Aorta (tissue), 5 donors: ENCODE data around the gene SUB1. TPM values are rescaled to one million over a fixed set of nuclear protein-coding genes. Genes with fewer than 3 reads are reported as not detected.

ENCODE experiments used
- ATAC-seq: fragments of 200-7000 bp; cut with Tn5 transposase; one replicate; pipeline ENCODE4 v1.9.1; 2022; ENCODE audit warnings: moderate library complexity; ENCODE audit not compliant: low FRiP score
- DNase-seq, 2 donors: peaks; one replicate each; pipeline ENCODE4 v3.0.0-alpha.2; 2020
- H3K27ac ChIP-seq, 2 donors: one replicate each; pipeline ENCODE4 v1.5.1; 2013; ENCODE audit warnings: low read length in 2 of 2, mild to moderate bottlenecking in 2 of 2, moderate library complexity in 2 of 2, control low read depth in 1 of 2, inconsistent platforms in 1 of 2, low read depth in 1 of 2
- H3K27me3 ChIP-seq, 2 donors: one replicate each; pipeline ENCODE4 v1.6.1; 2013; ENCODE audit warnings: control low read depth in 1 of 2, low read length in 1 of 2, mild to moderate bottlenecking in 1 of 2, moderate library complexity in 1 of 2; ENCODE audit not compliant: insufficient read depth in 2 of 2, control insufficient read depth in 1 of 2
- H3K36me3 ChIP-seq, 2 donors: one replicate each; pipeline ENCODE4 v1.6.1; 2013; ENCODE audit warnings: control low read depth in 1 of 2, low read length in 1 of 2, mild to moderate bottlenecking in 1 of 2; ENCODE audit not compliant: insufficient read depth in 2 of 2, control insufficient read depth in 1 of 2
- H3K4me1 ChIP-seq, 2 donors: one replicate each; pipeline ENCODE4 v1.6.1; 2013; ENCODE audit warnings: low read length in 2 of 2, control low read depth in 1 of 2, mild to moderate bottlenecking in 1 of 2, moderate library complexity in 1 of 2; ENCODE audit not compliant: insufficient read depth in 2 of 2, control insufficient read depth in 1 of 2
- H3K4me3 ChIP-seq, 2 donors: one replicate each; pipeline ENCODE4 v1.5.1; 2013; ENCODE audit warnings: low read length in 2 of 2, control low read depth in 1 of 2, mild to moderate bottlenecking in 1 of 2
- H3K9me3 ChIP-seq: one replicate; pipeline ENCODE4 v1.6.1; 2013; ENCODE audit warnings: mild to moderate bottlenecking, low read length; ENCODE audit not compliant: control insufficient read depth
- WGBS, 2 donors: extraction: QIAGEN DNeasy Blood & Tissue Kit; methylation state at CpG; one replicate each; pipeline ENCODE4 v1.1.7; 2013; 5-methylcytosine and 5-hydroxymethylcytosine counted together
- intact Hi-C, 2 donors: fragments of 100-400 bp; cut with DNase I; formaldehyde crosslinking; loops; one replicate each; pipeline versions ENCODE4 v1.14.2 to v1.15.0; 2022
- polyA plus RNA-seq, 2 donors: library from polyadenylated mRNA; stranded (reverse); fragments of 200-250 nt; gene quantifications; one replicate each; pipeline ENCODE4 v1.2.3, GENCODE V29; 2013
- total RNA-seq, 2 donors: library from RNA; stranded (reverse); fragmentation: NEBNext Ultra II Directional; extraction: Animal tissue kit (Norgen Biotek cat#: 25700); gene quantifications; one replicate each; pipeline ENCODE4 v1.2.1, GENCODE V29; 2021
- donor health status: healthy with polysubstance abuse.
- donor health status: Bipolar disorder and iron deficiency.
- donor health status: DM: no; HTN: no; CAD: no.
- donor health status: DM: no; HTN: no; CAD: no.
- donor health status: DM: yes; HTN: yes; CAD: no.

The SUB1 gene
- total and polyA plus RNA-seq, 4 donors, result 121 to 283 (median 182) TPM

DNA sequence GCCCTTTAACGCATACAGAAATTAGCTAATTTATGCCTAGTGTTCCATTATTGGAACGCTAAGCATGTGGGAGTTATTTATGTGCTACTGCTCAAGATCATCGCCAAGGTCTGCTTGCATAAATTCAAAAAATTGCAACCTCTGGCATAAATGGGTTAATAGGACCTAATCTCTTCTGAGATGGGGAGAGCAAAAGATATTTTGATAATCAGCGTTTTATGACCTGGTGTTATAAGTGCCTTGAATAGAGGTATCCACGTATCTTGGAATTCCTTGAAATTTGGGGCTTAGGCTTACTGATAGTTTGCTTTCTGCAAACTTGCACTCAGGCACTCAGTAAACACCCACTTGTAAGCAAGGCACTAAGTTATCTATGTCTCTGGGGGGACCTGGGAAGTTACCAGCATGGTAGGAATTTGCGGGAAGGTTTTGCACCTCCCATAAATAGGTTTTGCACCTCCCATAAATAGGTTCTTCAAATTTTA lies 1.8 kb downstream of the SUB1 start:
- Histone ChIP-seq H3K27ac (no peak overlapping the region), H3K4me1 (no peaks in the 10 kb centered on the region)
- intact Hi-C loops, result no loop called here

DNA sequence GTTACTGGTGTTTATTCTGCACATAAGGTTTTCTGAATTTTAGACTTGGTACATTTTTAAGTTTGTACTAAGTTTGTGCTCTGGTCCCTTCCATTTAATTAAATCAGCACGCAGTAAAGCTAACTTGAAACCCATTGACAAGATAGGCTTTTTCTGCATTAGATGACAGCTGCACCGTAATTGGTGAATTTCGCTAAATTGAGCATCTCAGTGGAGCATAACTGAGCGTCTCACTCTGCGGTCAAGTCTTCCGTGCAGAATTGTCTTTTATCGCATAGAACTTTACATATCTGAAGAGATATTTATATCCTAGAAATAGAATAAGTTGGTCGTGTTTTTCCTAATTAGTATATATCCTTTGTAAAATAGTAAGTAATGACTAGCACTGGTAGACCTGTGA lies 4.1 kb downstream of the SUB1 start:
- intact Hi-C loops, result no loop called here
- Histone ChIP-seq H3K4me1 (no peaks in the 10 kb centered on the region), H3K36me3 (no peaks in the 10 kb centered on the region), H3K27me3 (no peaks in the 10 kb centered on the region), H3K9me3 (no peaks in the 10 kb centered on the region), H3K4me3 (no peak overlapping the region), H3K27ac (no peak overlapping the region)
- WGBS, 2 donors, result 74 to 75% methylated on average over 8 of the region's 8 CpGs
- DNase-seq (no peak), ATAC-seq (no peak)

More for the DNA sequence above, 1.8 kb downstream of the SUB1 start:
- Histone ChIP-seq H3K27me3 (no peaks in the 10 kb centered on the region), H3K36me3 (no peaks in the 10 kb centered on the region), H3K4me3 (peak overlapping the region in 1 of 2 donors; percentile 95), H3K9me3 (no peaks in the 10 kb centered on the region)
- DNase-seq (no peak), ATAC-seq (no peak)
- 49 to 50% methylated on average over 6 of the region's 6 CpGs for WGBS, 2 donors

GRCh38 chr5:32589942-32590869 lies 4.8 kb downstream of the SUB1 start:
- Histone ChIP-seq H3K4me3 (no peak overlapping the region), H3K27ac (no peak overlapping the region), H3K27me3 (no peaks in the 10 kb centered on the region), H3K36me3 (no peaks in the 10 kb centered on the region), H3K4me1 (no peaks in the 10 kb centered on the region), H3K9me3 (no peaks in the 10 kb centered on the region)
- no peak for ATAC-seq
- 77 to 80% methylated on average over 14 to 15 of the region's 15 CpGs for WGBS, 2 donors
- intact Hi-C loops, result loop anchor here (1.0 to 2.0 kb wide), 2 partner anchors 99 to 101 kb away; no protein-coding TSS in a partner anchor
- no peak for DNase-seq

DNA sequence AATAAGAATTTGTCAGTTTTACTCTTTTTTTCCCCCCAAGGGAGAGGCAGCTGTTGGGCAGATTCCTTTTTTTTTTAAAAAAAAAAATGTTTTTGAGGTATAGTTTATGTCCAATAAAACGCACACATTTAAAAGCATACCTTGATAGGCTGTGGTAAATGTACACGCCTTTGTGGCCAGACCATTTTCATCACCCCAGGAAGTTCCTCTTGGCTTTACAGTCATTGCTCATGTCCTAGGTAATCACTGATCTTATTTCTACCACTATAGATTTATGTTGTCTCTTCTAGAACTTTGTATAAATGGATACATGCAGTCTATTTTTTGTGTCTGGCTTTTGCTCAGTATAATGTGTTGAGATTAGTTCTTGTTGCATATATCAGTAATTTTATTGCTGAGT lies 9.8 kb downstream of the SUB1 start:
- WGBS, 2 donors, result 81 to 84% methylated on average over 2 of the region's 2 CpGs
- Histone ChIP-seq H3K4me3 (no peak overlapping the region), H3K27me3 (no peaks in the 10 kb centered on the region), H3K36me3 (no peaks in the 10 kb centered on the region), H3K27ac (no peak overlapping the region), H3K4me1 (peaks cover 0 to 1% of the 10 kb centered on the region in 2 donors), H3K9me3 (no peaks in the 10 kb centered on the region)
- intact Hi-C loops, result no loop called here
- ATAC-seq (no peak), DNase-seq (no peak)

DNA sequence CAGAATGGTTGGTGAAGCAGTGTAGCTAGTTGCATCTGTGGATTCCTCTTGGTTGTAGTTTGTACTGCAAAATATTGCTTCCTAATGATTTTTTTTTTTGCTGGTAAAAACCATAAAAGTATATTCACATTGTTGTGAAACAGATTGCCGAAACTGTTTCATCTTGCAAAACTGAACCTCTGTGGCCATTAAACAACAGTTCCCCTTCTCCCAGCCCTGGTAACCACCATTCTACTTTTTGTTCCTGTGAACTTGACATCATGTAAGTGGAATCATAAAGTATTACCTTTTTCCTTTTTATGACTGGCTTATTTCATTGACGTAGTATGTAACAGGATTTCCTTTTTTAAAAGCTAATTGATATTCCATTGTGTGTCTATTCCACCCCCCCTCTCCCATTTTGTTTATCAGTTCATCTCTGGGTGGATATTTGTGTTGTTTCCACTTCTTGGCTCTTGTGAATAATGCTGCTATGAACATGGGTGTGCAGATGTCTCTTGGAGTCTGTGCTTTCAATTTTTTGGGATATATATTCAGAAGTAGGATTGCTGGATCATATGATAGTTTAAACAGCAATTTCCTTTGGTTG lies 11.8 kb downstream of the SUB1 start:
- 41 to 43% methylated on average over 2 of the region's 2 CpGs for WGBS, 2 donors
- Histone ChIP-seq H3K9me3 (no peaks in the 10 kb centered on the region), H3K4me1 (peaks cover 0 to 1% of the 10 kb centered on the region in 2 donors), H3K4me3 (no peak overlapping the region), H3K36me3 (no peaks in the 10 kb centered on the region), H3K27me3 (no peaks in the 10 kb centered on the region), H3K27ac (no peak overlapping the region)
- ATAC-seq, result no peak
- intact Hi-C loops, result no loop called here
- DNase-seq, result no peak

GRCh38 chr5:32598260-32598937 lies 13.0 kb downstream of the SUB1 start:
- H3K27ac ChIP-seq, result no peak overlapping the region
- H3K4me1 ChIP-seq, result peaks cover 0 to 1% of the 10 kb centered on the region in 2 donors
- no peaks in the 10 kb centered on the region for H3K9me3 ChIP-seq
- no peak for DNase-seq
- 52 to 56% methylated on average over 3 of the region's 3 CpGs for WGBS, 2 donors
- no peak for ATAC-seq
- no peak overlapping the region for H3K4me3 ChIP-seq
- no peaks in the 10 kb centered on the region for H3K36me3 ChIP-seq
- no peaks in the 10 kb centered on the region for H3K27me3 ChIP-seq
- intact Hi-C loops, result no loop called here

GRCh38 chr5:32598997-32599549 lies 13.7 kb downstream of the SUB1 start:
- ATAC-seq (peak; percentile 45), DNase-seq (no peak)
- Histone ChIP-seq H3K27me3 (no peaks in the 10 kb centered on the region), H3K9me3 (no peaks in the 10 kb centered on the region), H3K4me3 (no peak overlapping the region), H3K4me1 (peaks cover 0 to 1% of the 10 kb centered on the region in 2 donors), H3K27ac (peak overlapping the region in 1 of 2 donors; percentile 43), H3K36me3 (no peaks in the 10 kb centered on the region)
- 49 to 50% methylated on average over 3 of the region's 3 CpGs for WGBS, 2 donors
- intact Hi-C loops, result no loop called here

GRCh38 chr5:32600054-32600622 lies 14.8 kb downstream of the SUB1 start:
- peak; percentile 84 for ATAC-seq
- Histone ChIP-seq H3K36me3 (no peaks in the 10 kb centered on the region), H3K27ac (peak overlapping the region in 1 of 2 donors; percentile 5), H3K9me3 (no peaks in the 10 kb centered on the region), H3K4me1 (peaks cover 0 to 1% of the 10 kb centered on the region in 2 donors), H3K4me3 (no peak overlapping the region), H3K27me3 (no peaks in the 10 kb centered on the region)
- DNase-seq, result no peak
- WGBS, 2 donors, result 5 to 9% methylated on average over 4 of the region's 4 CpGs
- intact Hi-C loops, result loop anchor here in 1 of 2 donors (10.0 kb wide), 1 partner anchor 365 kb away; no protein-coding TSS in a partner anchor
